HFF-Myc (cell line): Measurements from ENCODE around the gene CADM1.

ENCODE experiments used
- DNase-seq: peaks from one replicate; pipeline ENCODE4 v3.0.0-alpha.2; 2011; ENCODE audit warnings: low read depth; ENCODE audit errors: extremely low read depth
- H3K4me3 ChIP-seq: replicated peaks from 2 replicates; pipeline ENCODE4 v1.5.1; 2011; ENCODE audit warnings: low read depth, mild to moderate bottlenecking, control low read depth, low read length
- CTCF ChIP-seq: IDR thresholded peaks from 2 replicates; pipeline ENCODE4 v1.5.1; 2012; ENCODE audit warnings: mild to moderate bottlenecking, low read depth, low read length, control low read depth; ENCODE audit errors: missing control alignments

The CADM1 gene

GRCh38 chr11:115368616-115369015 is 135.6 kb downstream of the CADM1 start:
- no peak for TF ChIP-seq CTCF
- DNase-seq: no peak
- H3K4me3 ChIP-seq: no peak overlapping the region

DNA sequence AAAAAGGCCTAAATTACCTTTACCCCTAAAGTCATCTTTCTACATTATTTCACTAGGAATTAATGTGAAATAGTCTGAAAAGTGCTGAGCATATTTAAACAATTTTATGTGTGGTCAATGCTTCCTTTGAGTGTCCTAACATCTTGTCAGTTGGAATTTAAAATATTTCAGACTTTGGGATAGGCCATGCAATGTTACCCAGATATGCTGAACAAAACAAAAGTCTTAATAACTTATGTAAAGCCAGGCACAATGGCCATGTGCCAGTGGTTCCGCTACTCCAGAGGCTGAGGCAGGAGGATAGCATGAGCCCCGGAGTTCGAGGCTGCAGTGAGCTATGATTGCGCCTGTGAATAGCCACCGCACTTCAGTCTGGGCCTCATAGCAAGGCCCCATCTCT is 137.4 kb downstream of the CADM1 start:
- no peak for DNase-seq
- no peak overlapping the region for H3K4me3 ChIP-seq
- TF ChIP-seq CTCF: no peak

DNA sequence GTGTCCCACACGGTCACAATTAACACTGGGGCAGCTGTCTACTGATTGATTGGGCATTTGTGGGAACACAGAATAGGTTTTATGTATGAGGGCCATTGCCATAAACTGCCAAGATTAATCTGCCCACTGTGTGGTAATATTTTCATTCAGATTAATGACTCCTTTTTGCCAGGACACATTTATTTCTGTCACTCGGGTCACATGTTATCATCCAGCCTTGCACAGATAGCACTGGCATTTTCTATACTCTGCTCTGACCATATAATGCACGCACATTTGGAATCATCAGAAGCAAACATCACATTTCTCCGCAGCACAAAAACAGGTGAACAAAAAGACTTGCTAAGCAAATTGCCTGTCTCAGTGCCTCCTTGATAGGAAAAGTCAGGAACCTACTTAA is 138.3 kb downstream of the CADM1 start:
- no peak for DNase-seq
- H3K4me3 ChIP-seq: no peak overlapping the region
- no peak for TF ChIP-seq CTCF

DNA sequence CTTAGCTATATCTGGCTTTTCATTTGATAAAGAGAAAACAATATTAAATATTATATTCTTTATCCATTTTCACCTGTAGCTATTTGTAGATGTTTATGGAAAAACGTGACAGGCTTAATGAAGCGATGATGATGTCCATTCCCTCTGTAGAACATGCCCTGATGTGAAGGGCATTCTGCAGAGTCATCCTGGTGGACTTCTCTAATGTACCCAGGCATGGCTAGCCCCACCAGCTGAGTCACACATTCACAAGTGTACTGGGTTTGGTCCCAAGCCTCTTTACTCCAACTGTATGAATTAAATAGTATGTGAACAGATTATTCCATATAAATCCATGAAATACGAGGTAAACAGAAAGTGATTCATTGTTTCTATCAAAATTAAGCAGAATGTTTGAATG is 139.3 kb downstream of the CADM1 start:
- H3K4me3 ChIP-seq: no peak overlapping the region
- no peak for DNase-seq
- no peak for TF ChIP-seq CTCF

DNA sequence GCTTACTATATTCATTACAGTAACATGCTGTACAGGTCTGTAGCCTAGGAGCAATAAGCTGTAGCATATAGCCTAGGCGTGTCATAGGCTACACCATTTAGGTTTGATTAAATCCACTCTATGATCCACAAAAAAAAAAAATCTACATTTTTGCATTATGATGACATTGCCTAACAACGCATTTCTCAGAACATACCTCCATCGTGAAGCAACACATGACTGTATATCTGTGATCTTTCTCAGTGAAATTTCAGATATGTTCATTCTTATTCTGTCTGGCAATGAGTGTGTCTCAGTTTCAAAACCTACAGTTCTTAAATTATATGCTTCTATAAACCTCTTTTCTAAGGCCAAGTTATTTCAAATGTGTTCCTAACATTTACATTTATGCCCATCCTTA is 140.3 kb downstream of the CADM1 start:
- H3K4me3 ChIP-seq: no peak overlapping the region
- no peak for TF ChIP-seq CTCF
- DNase-seq: no peak

DNA sequence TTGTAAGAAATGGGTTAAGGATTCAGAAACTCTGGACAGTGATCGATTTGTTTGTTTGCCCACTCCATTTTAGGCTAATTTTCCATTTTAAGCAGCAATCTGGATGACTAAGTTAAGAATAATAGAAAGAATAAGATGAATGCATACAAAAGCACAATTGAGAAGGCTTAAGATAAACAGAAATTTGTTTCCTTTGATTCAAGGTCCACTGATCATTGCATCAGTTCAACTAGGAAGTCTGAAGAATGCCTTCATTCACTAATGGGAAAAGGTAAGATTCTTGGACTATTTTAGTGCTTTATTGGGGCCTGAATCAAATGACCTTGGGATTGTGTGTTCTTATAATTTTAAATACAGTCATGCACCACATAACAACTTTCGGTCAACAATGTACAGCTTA is 140.8 kb downstream of the CADM1 start:
- H3K4me3 ChIP-seq: no peak overlapping the region
- DNase-seq: no peak
- TF ChIP-seq CTCF: no peak

DNA sequence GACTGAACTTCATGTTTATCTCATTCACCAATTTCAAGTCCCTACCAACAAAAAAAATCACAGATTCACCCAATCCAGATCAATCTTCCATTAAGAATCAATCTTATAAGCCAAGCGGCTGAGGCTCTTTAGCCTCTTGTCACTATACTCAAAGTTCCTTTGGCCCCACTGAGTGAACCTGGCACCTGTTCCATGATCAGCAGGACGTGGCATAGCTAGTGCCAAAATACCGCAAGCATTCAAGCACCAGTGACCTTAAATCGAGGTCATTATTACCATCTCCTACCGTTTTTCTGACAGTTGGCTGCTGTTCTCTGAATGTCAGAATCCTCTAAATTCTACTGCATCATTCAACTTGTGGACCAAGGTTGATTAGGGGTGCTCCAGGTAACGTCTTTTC is 141.2 kb downstream of the CADM1 start:
- no peak overlapping the region for H3K4me3 ChIP-seq
- DNase-seq: no peak
- TF ChIP-seq CTCF: no peak
